GM12874 (cell line): Measurements from ENCODE around the gene TMEM108.

Experiments
- CTCF ChIP-seq: IDR thresholded peaks from 2 replicates; pipeline ENCODE4 v1.5.1; 2011; ENCODE audit warnings: low read depth, mild to moderate bottlenecking, control low read depth, low read length, moderate library complexity; ENCODE audit not compliant: insufficient read depth

The TMEM108 gene

GRCh38 chr3:133280586-133280985 is 242.4 kb downstream of the TMEM108 start:
- no peak for TF ChIP-seq CTCF

- TF ChIP-seq CTCF: no peak
Measured at GRCh38 chr3:133282236-133282635, 244.0 kb downstream of the TMEM108 start.

GRCh38 chr3:133283958-133284807 is 246.0 kb downstream of the TMEM108 start:
- TF ChIP-seq CTCF: no peak

GRCh38 chr3:133289322-133289721 is 251.1 kb downstream of the TMEM108 start:
- TF ChIP-seq CTCF: no peak

GRCh38 chr3:133292296-133292695 is 254.1 kb downstream of the TMEM108 start:
- TF ChIP-seq CTCF: no peak

GRCh38 chr3:133293397-133294110 is 255.4 kb downstream of the TMEM108 start:
- TF ChIP-seq CTCF: no peak

GRCh38 chr3:133294253-133294652 is 256.1 kb downstream of the TMEM108 start:
- no peak for TF ChIP-seq CTCF
